GM12874 (cell line): ENCODE results near the gene IGF1.

ENCODE experiments used
- TF ChIP-seq, protein P1 (sequence below): IDR thresholded peaks from 2 replicates; pipeline ENCODE4 v1.5.1; 2011; ENCODE audit warnings: low read depth, mild to moderate bottlenecking, control low read depth, low read length, moderate library complexity; ENCODE audit not compliant: insufficient read depth

Gene IGF1

DNA sequence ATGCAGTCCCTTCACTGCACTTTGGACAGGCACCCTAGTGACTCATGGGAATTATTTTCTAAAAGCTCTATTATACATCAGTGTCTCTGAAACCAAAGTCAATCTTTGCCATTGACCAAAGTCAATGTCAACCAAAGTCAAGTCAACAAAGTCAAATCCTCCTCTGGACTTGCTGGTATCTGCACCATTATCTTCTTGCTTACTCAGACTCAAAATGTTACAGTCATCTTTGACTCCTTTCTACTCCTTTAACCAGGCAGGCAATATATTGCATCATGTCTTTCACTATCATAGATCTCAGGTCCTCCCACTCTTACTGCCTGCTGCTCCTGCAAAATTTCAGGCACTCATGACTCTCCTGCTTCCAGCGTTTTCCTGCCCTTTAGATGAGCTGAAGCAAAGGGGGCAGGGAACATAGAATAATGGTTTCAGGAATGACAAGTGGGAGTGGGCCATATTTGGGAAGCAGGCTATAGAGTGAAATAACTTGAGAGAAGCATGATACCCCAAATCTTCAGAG lies 39.2 kb downstream of the IGF1 start:
- TF ChIP-seq, protein P1, sequence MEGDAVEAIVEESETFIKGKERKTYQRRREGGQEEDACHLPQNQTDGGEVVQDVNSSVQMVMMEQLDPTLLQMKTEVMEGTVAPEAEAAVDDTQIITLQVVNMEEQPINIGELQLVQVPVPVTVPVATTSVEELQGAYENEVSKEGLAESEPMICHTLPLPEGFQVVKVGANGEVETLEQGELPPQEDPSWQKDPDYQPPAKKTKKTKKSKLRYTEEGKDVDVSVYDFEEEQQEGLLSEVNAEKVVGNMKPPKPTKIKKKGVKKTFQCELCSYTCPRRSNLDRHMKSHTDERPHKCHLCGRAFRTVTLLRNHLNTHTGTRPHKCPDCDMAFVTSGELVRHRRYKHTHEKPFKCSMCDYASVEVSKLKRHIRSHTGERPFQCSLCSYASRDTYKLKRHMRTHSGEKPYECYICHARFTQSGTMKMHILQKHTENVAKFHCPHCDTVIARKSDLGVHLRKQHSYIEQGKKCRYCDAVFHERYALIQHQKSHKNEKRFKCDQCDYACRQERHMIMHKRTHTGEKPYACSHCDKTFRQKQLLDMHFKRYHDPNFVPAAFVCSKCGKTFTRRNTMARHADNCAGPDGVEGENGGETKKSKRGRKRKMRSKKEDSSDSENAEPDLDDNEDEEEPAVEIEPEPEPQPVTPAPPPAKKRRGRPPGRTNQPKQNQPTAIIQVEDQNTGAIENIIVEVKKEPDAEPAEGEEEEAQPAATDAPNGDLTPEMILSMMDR = no peak

DNA sequence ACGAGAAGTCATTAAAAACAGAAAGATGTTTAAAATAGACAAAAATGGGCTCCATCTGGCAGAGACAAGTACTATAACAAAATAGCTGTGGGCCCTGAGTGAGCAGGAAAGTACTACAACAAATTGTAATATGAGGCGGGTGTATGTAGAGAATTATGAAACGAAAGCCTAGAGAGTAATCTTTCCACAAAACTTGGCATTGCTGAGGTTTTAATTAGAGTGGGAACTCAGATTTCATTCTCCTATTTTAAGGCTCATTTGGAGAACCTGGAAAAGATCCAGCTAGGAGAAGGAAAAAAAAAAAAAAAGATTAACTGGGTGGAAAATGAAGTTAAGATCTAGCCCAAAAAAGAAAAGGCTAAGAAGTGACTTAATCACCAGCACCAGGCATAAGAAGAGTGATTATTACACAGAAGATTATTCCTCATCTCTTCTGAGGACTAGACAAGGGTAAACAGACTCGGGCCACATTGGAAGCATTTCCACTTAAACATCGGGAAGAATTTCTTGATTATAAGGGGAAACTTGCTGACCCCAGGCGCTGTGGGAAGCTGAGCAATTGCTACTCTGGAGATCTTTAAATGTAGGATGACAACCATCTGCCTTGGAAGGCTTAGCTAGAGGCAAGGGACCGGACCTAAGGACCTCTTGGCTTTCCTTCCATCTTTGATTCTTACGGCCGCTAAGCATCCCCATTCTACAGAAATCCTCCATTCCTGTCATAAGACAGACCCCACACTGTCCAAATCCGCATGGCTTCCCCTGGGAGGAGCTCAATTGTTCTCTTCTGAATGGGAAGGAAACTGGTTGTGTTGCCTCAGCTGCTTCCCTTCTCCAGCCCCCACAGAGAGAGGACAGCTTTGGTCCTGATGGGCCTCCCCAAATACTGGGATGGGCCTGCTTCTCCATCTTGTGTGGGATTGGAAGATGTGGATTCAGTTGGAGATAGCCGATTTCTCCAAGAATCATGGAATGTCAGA lies 40.6 kb downstream of the IGF1 start:
- TF ChIP-seq, protein P1 = no peak

DNA sequence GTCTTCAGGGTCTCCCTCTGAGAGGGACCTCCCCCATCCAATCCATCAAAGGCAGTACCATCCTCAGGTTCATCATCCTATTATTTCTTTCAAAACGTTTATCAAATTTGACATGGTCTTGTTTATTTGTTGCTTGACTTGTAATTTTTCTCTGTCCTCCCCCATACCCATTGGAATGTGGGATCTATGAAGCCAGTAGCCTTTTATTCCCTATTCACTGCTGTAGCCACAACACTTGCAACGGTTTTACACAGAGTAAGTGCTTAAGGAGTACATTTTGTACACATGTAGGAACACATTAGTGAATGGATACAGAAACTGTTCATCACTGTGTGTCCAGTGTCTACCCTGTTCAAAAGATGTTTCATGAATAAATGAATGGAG lies 41.5 kb downstream of the IGF1 start:
- TF ChIP-seq, protein P1 = no peak

DNA sequence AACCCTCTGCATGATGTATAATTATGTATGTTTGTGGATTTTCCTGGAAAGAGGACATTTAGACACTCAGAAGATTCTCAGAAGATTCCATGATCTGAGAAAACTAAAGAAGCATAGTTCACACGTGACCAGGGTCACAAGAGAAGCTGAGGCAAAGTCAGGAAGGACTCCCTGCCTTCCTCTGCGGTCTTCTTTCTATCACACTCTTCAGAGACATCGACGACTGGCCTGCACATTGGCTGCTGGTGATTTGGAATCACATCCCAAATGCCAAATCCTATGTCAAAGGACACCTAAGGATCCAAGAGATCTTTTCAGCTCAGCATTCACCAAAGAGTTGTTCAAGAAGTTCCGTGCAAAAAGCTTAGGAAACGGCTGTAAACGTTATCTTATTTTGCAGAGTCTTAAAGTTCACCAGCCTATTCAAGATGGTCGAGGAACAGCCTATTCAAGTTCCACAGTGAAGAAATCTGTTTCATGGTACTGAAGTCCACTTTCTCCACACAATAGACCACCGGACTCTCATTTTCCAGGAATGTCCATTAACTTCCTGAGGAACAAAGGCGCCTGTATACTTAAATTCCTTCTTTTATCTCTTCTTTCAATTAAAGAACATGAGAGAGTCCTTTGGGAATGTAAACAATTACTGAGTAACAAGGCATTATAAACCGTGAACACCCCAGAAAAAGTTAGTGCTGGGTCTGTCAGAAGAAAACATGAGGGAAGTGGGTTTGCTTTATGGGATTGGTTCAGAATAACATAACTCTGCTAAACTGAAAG lies 42.1 kb downstream of the IGF1 start:
- TF ChIP-seq, protein P1 = no peak

DNA sequence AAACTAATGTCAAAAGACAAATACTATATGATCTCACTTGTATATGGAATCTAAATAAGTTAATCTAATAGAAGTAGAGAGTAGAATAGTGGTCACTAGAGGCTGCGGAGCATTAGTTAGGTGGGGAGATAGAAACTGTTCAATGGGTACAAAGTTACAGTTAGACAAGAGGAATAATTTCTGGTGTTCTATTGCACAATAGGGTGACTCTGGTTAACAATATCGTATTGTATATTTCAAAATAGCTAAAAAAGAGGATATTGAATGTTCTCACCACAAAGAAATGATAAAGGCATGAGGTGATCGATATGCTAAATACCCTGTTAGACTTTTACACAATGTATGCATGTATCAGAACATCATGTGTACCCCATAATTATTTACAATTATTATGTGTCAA lies 42.9 kb downstream of the IGF1 start:
- TF ChIP-seq, protein P1 = no peak

DNA sequence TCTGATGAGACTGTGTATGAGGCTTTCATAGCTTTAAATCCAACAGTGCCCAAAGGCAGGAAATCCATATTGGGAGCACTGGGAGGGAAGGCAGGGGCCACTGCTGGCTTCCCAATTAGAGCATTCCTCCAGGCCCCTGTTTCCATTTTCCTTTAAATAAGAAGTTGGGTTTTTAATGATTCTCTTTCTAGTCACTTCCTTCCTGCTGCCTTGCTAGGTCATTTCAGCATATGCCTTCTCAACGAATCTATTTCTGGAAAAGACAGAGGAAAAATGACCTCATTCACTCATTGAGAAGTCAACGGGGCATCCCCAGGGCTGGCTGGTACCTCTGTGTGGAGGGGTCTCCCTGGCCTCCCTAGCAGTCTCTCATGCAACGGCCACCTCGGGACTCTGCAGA lies 43.5 kb downstream of the IGF1 start:
- TF ChIP-seq, protein P1 = no peak

DNA sequence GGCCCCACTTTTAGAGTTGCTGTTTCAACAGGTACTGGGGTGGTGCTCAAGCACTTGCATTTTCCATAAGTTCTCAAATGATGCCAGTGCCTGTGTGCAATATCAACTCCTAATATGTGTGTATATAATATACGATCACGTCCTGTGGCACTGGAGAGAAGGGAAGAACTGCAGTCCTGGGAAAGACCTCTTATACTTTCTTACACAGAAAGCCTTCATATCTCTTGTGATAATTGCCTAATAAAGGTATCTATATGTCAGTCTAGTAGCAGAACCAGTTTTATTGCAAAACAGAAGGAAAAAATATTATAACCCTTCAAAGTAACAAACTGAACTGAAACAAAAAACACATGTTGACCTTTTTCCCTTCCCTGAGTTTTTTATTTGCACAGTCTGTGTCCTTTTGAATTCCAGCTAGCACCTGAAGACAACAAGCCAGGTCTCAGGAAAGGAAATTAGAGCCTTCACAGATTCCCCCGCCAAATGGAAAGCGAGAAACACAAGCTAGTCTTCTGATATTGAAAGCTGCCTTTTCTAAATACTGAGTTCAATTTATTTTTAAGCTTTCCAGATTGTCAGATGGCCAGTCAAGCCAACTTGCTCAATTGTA lies 44.4 kb downstream of the IGF1 start:
- TF ChIP-seq, protein P1 = no peak
